Left renal pelvis (tissue), 4 donors: ENCODE results near the gene ANKRD23. TPM values are rescaled to one million over a fixed set of nuclear protein-coding genes. Genes with fewer than 3 reads are reported as not detected.
"Not testable (repeated sequence)": the region's sequence is repeated elsewhere in the genome, so short reads cannot be mapped to it uniquely, and the experiment has no call there.

ENCODE experiments used
- DNase-seq, 4 donors: peaks; one replicate each; pipeline ENCODE4 v3.0.0-alpha.2; 2013; ENCODE audit warnings: low read depth in 4 of 4, low spot score in 3 of 4
- polyA plus RNA-seq, 4 donors: library from polyadenylated mRNA; unstranded; fragments of 120-200 nt; gene quantifications; one replicate each; pipeline ENCODE4 v1.2.1, GENCODE V29; 2013; ENCODE audit not compliant: insufficient read length in 4 of 4

The ANKRD23 gene
- polyA plus RNA-seq, 4 donors, result 4.1 to 6.1 (median 4.5) TPM

DNA sequence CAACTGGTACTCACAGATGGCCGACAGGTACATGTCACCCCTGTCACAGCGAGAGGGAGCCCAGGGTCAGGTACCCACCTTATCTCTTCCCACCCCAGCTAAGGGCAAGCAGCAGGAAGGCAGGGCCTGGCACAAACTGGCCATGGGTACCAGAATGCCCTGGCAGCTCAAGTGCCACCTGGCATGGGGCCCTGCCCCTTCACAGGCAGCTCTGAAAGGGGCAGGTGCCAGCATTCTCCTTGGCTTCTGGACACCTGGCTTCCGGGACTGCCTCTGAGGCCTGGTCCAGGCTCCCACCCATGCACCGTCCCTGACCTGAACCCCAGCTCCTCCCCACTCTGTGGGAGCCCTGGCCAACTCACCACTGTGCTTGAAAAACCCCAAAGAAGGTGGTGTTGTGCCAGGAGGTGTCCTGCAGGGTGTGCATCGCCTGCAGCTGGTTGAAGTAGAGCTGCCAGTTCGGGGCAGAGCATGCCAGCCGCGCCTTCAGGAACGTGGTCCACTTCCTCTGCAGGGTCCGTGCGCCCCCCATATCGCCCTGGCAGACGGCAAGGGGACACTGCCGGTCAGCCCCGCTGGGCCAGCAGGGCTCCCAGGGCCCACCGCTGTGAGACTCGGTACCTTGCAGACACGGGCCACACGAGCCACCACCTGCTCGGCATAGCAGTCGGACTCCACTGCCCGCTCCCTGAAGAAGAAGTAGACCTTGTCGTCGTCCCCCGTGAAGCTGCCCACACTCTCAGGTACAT lies 20.7 kb upstream of the ANKRD23 start:
- DNase-seq, result no peak

DNA sequence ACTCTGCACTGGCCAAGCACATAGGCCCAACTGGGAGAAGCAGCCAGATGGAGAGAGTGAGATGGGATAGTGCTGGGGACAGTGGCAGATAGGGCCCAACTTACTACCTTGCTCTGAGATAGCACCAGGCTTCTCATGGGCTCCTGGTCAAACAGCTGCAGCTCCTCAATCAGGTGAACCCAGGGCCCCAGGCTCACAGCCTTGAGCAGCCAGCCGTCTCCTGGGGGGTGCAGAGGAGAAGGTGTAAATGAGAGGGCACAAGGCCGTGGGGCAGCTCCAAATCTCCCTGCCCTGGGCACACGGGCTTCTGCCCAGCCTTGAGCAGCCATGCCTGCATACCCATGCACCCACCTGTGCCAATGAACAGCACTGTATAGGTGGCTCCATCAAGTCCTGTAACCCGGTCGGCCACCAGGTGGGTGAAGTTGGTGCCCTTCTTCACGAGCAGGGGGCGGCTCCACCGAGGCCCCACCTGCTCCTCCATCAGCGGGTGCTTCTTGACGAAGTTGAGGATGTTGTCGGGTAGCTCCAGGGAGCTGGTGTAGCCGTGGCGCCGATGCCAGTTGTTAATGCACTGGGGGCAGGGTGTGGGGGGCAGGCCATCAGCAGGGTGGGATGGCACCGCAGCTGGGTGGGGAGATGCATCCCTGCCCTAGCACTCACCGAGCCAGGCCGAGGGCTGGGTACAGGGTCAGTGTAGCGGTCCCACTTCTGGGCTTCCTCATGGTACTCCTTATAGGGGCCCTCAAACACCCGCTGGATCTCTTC lies 19.9 kb upstream of the ANKRD23 start:
- DNase-seq, result no peak

DNA sequence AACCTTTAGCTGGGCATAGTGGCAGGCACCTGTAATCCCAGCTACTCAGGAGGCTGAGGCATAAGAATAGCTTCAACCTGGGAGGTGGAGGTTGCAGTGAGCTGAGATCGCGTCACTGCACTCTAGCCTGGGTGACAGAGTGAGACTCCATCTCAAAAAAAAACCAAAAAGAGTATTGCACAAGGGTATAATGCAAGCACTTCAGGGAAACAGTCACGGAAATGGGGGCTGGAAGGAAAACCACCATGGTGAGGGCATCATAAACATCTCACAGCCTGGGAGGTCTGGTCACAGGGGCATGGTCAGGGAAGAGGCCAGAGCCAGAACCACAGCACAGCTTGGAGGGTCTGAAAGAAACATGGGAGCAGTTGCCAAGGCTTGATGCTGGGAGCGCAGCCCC lies 19.2 kb upstream of the ANKRD23 start:
- not testable (repeated sequence) for DNase-seq

DNA sequence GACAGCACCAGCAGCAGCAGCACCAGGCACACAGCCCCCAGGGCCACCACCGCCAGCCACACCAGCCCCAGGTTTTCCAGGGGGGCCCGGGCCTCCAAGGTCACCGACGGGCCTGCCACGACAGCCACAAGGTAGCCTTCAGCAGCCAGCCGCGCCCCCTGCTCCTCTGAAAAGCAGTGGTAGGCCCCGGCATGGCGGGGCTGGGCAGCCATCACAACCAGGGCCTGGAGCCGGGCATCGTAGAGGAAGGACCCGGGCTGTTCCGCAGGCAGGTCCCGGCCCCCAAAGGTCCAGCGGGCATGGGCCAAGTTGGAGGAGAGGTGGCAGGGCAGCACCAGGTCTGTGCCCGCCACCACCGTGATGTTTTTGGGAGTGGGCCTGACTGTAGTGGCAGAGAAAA lies 17.3 kb upstream of the ANKRD23 start:
- no peak for DNase-seq

DNA sequence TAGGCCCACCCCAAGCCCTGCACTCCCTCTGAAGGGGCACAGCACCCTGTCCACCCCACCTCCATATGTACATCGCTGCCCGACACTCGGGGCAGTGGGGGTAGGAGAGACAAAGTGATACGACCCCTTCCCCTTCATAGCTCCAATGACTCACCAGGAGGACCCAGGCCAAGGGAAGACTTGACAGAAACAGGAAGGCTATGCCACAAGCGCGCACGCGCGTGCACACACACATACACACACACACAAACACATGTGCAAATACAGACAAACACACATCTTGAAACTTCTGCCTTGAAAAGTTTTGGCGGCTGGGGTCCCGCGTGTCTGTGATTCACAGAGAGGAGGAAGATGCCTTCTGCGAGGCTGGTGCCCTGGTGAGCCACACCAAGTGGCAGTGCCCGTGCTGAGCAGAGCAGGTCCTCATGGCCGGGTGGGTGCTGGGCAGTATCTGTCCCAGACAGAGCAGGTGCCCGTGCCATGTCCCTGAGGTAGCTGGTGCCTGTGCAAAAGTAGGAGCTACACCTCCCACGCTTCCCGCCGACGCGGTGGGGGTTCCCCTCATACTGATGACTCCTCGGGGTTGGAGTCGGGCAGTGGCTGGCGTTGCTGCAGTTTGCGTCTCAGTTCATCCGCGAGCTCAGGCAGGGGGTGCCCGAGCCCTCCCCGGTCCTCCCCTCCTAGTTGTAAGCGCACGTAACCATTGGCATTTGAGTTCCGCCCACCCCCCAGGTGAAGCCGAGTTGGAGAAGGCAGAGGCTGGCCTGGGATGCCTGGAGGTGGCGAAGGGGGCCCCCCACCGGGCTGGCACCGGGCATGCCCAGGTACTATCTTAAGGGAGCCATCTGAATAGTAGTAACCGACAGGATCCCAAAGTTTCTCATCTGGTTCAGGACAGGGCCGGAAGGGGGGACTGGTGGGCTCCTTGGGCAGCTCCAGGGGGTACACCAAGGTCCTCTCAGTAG lies 16.5 kb upstream of the ANKRD23 start:
- DNase-seq, result no peak

DNA sequence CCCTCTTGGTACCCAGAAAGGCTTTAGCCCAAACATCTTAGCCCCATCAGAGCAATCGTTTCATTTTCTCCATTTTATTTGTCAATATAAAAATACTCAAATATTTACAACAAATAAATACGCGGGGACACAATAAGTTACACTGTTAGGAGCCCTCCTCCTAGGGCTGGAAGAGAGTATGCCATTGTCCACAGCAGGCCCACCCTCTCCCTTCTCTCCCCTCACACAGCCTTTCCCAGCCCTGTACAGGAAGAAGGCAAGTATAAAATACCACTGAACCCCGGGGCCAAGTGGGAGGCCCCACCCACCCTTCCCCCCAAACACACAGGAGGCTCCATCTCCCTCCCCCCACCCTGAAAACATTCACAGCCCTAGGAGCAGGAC lies 15.9 kb upstream of the ANKRD23 start:
- DNase-seq, result no peak

DNA sequence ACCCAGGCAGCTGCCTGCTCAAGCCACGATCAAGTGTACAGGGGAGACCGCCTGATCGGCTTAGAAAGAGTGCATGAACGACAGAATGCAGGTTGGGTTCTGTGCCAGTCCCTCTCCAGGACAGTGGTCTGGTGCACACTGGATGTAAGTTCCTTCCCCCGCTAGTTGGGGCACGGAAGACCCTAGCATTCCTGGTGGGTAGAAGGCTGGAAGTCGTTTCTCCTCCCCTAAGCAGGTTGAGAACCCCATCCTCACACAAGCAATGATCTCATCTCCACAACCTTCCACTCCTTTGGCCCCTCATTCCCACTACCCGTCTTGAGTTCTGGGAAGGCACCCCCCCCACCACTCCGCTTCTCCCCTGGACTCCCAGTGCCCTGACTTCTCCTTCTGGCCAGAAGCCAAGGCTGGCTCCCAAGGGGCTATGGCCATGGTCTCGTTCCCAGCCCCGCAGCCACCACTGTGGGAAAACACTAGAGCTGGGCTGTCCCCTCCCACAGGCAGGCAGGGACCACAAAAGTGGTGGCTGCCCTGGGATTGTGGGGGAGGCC lies 15.4 kb upstream of the ANKRD23 start:
- no peak for DNase-seq

DNA sequence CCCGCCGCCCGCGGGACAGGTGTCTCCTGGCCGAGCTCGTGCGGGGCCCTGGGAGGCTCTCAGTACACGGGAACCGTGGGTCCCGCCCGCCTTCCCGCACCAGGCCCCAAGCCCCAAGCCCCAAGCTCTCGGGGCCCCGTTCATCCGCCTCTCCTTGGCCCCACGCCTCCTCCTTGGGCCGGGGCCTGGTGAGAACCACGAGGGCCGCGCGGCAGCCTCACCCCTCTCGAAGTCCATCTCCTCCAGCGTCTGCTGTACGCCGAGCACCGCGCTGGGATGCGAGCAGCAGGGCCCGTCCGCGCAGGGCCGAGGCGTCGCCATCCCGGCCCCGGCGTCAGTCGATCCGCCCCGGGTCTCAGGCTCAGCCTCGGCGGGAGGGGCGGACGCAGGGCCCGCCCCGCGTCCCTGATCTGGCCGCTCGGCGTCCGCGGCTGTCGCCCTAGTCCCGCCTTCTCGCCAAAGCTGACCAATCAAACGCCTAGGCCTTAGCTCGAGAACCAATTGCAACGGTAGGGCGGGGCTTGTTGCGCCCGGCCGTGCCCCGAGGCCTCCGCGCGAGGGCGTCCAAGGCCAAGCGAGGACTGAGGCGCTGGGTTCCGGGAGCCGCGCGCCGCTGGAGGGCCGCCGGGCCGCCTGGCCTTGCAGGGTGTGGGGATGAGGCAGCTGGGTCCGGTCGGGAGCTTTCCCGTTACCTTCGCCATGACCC lies 14.0 kb upstream of the ANKRD23 start, which contains the start of gene ANKRD39:
Gene ANKRD39 (minus strand): TSS at position 350 of the 706 bp plus-strand sequence. CDS start 29 bp downstream, at position 321.
- peak; percentile 97 to 98 (median 98) for DNase-seq

DNA sequence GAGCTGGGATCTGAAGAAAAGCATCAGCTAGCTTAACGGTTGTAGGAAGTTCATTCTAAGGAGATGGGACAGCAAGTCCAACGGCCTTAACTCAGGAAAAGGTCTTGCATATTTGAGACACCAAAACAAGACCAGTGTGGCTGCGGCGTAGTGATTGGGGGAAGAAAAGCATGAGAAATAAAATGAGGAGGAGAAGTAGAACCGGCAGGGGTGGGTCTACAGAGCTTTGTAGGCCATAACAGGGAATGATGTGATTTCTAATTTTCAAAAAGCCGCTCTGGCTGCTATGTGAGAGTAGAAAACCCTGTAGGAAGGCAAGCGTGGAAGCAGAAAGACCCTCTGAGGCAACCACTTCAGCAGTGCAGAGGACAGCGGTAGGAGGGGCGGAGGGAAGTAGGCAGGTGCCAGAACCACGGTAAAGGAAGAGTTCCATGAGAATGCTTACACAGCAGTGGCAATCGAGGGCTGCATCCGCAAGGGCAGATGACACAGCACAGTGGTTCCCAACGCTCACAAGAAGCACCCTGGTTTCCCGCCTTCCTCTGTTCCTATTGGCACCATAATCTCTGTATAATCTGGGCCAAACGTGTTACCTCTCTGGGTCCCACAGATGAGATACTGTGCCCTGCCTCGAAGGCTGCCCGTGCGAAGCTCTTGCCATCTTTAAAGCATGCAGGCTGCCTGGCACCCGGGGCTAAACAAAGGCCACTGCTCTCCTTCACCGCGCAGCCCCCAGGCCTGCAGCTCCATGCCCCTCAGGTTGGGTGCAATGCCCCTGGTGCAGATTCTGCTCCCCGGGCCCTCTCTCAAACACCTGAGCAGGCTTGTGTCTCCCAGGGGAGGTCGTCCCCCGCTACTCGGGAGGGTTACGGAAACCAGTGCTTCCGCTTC lies 13.2 kb upstream of the ANKRD23 start:
- DNase-seq, result no peak

DNA sequence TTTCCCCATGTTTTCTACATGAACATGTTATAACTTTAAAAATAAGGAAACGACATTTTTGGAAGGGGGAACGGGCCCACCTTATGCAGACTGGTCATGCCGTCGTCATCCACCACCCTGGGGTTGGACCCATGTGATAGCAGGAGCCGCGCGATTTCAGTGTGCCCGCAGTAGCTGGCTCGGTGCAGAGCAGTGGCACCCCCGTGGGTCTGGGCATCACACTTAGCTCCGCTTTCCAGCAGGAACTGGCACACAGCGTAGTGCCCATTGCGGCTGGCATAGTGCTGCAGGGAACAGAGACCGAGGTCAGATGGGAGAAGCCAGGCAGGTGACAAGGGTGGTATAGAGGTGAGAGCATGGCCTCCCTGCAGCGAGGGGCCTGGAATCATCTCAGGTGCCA lies 9.5 kb upstream of the ANKRD23 start:
- no peak for DNase-seq

DNA sequence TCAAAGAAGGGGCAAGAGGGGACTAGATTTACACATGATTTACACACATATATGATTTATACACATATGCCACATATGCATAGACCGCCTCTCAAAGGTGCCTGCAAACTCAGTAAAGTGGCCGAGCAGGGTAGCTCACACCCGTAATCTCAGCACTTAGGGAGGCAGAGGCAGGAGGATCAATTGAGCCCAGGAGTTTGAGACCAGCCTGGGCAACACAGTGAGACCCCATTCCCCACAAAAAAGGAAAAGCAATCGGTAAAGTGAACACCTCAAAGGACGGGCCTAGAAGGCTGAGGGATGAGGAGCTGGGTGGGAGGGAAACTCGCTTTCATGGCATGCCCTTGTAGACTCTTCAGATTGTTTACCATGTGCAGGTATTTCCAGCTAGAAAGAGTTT lies 8.8 kb upstream of the ANKRD23 start:
- no peak for DNase-seq

DNA sequence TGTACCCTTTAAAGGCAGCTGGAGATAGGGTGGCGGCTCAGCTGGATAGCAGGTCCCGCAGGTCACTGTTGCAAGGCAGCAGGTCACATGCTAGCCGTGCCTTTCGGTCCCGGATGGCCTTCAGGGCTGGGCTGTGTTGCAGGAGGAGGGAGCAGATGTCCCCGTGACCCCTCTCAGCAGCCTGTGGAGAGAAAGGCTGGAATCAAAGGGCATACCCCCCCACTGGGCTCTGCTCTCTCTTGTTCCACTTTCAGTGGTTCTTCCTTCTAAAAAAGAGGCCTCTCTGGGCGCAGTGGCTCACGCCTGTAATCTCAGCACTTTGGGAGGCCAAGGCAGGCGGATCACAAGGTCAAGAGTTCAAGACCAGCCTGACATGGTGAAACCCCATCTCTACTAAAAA lies 4.4 kb upstream of the ANKRD23 start:
- no peak for DNase-seq

DNA sequence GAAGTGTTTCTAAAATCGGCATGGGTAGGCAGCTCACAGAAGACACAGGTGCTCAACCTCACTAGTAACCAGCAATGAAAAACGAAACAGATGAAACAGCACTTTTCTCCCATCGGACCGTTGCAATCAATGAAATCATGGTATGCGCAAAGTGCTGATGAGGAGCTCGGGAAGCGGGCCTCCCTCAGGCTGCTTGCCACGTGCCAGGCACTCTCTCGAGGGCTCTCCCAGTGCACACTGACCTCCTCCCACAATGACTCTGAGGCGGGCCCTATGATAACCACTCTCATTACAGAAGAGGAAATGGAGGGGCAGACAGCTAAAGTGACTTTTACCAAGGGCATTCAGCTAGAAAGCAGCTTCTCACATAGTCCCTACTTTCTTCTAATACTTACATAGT lies 3.8 kb upstream of the ANKRD23 start:
- no peak for DNase-seq

DNA sequence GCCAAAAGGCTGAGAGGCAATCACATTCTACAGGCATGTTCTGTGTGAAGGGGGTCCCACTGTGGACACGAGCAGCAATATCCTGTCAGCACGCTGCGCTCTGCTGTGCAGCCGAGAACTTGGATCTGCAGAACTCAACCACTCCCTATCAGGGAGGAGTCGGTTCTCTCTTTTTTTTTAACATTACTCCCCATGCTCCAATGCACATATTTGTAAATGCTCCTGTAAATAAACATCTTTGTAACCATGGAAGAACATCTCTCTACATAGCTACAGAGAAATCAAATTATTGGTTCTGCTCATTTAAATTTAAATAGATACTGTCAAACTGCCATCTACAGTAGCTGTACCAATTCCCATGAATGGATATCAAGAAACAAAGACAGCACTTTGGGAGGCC lies 3.0 kb upstream of the ANKRD23 start:
- DNase-seq, result no peak

DNA sequence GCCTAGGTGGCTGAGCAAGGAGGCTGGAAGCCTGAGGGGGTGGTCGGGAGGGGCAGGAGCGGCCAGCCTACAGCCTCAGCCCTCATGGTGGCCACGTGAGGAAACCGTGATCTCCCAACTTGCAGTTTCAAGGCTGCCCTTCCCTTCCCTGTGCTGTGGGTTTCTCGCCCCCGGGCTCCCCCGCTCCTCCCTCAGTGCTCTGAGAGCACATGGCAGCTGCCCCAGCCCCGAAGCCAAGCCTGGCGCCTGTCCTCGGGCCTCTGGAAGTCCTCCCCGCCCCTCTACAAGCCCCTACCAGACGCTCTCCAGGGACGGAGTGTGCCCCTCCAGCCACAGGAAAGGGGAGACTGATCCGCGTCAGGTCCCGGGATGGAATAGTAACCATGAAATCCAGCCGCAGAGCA lies 586 bp upstream of the ANKRD23 start:
- DNase-seq, result no peak

DNA sequence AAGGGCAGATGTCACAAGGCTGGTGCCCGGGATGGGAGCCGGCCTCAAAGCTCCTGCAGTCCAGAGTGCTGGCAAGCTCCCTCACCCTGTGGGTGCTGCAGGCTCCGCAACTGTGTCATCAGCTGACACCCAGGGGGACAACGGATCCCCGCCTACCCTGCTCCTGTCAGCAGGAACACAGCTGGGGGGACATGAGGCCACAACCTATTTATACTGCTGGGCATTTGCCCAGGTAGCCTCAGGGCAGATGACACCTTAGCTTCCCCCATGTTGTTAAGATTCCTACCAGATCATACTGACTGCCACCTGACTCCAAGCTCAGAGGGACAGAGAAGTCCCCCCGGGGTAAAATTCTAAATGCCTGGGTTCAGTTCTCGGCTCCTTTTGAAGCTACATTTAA lies 1.2 kb downstream of the ANKRD23 start:
- no peak for DNase-seq

DNA sequence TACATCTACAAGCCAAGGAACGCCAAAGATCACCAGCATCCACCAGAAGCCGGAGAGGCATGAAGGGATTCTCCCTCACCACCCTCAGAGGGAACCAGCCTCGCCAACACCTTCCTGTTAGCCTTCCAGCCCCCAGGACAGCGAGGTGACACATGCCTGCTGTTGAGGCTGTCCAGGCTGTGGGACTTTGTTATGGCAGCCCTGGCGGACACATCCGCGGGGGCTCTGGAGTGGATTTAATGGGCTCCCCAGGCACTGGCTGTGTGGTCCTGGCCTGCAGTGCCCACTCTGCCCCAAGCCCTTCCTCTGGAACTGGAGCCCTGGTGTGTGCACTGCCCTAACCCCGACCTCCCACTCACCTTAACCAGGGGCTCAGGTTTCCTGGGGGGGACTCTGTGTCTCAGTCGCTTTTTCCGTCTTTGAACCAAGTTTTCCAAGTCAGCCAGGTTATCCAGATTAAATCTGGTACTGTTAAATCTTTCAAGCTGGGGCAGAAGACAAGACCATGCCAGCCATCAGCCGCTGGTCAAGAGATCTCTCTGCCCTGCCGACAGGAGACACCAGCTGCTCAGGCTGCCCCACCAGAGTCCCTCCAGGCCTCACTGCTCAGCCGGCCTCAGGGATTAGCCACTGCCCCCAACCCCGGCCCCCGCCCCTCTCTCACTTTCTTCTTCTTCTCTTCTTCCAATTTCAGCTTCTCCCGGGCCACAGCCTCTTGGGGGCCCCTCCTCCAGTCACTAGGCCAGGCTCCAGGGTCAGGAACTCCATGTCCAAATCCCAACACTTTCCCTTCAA lies 1.9 kb downstream of the ANKRD23 start:
- no peak for DNase-seq
